CD4-positive, alpha-beta T cell treated with Interleukin-4 for 4 hours (primary cell): Measurements from ENCODE around the gene NOTCH1.
A peak's percentile ranks its signal among the peaks of the same experiment; 100 is the strongest.
"Not testable (repeated sequence)": the region's sequence is repeated elsewhere in the genome, so short reads cannot be mapped to it uniquely, and the experiment has no call there.

Experiments used
- DNase-seq: peaks from one replicate; pipeline ENCODE4 v3.0.0-alpha.2; 2020

NOTCH1 gene

DNA sequence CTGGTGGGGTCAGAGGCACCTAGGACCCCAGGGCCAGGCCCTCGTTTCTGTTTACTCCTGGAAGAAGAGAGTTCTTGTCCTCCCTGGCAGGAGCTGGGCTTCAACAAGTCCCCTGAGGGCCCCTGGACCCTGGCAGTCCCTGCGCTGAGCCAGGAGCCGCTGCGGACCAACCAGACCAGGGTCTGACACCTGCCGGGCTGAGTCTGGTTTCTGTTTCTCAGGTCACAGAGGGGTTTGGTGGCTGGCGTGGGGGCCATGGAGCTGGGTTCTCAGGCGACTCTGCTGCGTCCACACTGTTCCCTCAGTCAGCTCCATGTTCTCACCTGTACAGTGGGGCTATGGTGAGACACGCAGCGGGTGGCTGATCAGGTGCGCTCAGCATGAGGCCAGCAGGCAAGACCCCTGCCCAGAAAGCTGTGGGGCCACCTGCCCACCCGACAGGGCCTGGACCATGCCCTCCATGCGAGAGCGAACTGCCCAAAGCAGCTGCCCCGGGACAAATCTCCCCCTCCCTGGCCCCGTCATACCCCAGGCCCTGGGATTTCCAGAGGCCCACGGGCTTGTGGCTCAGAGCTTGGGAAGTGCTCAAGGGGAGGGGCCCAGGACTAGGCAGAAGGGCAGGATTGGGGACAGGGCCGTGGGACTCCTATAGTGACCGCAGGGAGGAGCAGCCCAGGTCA, 17.9 kb upstream of the NOTCH1 start:
- no peak for DNase-seq

DNA sequence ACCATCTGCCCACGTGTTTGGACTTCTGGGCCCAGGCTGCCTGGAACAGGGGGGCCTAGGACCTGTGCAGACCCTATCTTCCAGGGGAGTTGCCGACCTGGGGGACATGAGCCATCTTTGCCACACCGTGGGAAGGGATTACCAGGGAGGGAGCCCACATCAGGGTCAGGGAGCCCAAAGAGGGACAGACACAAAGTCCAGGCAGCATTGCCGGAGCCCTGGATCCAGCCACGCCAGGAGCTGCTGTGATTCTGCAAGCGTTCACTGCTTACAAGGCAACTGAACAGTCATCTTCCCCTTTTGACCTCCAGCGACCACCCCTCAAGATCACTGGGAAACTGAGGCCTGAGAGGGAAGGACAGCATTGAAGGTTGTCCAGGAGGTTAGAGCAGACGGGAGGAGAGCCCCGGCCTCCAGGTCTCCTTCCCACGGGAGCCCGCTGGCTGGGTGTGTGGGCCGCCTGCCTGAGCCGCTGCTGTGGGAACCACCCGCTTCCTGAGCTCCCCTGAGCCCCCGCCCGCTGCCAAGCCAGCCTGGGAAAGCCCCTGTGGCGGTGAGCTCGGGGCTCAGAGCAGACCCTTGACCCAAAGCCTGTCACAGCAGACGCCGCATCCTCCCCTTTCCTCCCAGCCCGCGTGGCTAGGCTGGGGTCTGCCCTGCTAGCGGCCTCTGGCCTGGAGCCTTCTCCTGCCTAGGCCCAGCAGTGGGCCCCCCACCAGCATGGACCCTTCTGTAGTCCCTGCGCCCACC, 17.1 kb upstream of the NOTCH1 start:
- no peak for DNase-seq

DNA sequence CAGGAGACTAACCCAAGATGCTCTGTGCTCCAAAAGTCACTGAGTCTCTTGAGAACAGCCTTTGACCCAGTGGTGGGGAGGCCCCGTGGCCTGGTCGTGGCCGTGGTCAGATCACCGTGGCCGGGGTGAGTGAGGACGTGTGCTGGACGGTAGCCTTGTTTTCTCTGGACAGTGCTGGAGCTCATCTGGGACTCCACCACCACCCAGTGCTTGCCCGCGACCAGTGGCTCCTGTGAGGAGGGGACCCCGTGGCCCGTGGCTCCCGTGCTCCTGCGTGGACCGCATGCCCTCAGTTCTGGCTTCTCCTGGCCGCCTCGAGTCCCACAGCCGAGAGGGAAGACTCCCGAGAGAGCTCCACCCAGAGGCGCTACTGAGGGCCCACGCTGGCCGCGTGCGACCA, 15.9 kb upstream of the NOTCH1 start:
- no peak for DNase-seq

DNA sequence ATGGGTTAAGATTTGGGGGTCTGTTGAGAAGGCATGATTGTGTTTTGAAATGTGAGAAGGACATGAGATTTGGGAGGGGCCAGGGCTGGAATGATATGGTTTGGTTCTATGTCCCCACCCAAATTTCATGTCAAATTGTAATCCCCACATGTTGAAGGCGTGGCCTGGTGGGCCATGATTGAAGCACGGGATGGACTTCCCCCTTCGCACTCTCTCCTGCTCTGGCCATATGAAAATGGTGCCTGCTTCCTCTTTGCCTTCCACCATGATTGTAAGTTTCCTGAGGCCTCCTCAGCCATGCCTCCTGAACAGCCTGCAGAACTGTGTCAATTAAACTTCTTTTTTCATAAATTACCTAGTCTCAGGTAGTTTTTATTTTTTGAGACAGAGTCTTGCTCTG, 14.7 kb upstream of the NOTCH1 start:
- DNase-seq: no peak

DNA sequence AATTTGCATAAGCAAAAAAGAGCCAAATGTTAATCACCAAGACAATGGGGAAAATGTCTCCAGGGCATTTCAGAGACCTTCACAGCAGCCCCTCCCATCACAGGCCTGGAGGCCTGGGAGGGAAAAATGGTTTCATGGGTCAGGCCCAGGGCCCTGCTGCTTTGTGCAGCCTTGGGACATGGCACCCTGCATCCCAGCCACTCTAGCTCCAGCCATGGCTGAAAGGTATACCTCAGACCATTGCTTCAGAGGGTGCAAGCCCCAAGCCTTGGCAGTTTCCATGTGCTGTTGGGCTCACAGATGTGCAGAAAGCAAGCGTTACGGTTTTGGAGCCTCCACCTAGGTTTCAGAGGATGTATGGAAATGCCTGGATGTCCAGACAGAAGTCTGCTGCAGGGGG, 13.5 kb upstream of the NOTCH1 start:
- not testable (repeated sequence) for DNase-seq

GRCh38 chr9:136558846-136559245, 13.0 kb upstream of the NOTCH1 start:
- DNase-seq: not testable (repeated sequence)

DNA sequence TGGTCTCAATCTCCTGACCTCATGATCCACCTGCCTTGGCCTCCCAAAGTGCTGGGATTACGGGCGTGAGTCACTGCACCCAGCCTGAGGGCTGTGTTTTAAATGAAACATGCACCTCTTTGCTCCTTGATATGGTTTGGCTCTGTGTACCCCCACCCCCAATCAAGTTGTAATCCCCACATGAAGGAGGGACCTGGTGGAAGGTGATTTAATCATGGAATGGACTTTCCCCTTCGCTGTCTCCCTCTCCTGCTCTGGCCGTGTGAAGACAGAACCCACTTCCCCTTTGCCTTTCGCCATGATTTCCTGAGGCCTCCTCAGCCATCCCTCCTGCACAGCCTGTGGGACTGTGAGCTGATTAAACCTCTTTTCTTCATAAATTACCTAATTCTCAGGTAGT, 12.5 kb upstream of the NOTCH1 start:
- no peak for DNase-seq

GRCh38 chr9:136557036-136557435, 11.2 kb upstream of the NOTCH1 start:
- DNase-seq: no peak

DNA sequence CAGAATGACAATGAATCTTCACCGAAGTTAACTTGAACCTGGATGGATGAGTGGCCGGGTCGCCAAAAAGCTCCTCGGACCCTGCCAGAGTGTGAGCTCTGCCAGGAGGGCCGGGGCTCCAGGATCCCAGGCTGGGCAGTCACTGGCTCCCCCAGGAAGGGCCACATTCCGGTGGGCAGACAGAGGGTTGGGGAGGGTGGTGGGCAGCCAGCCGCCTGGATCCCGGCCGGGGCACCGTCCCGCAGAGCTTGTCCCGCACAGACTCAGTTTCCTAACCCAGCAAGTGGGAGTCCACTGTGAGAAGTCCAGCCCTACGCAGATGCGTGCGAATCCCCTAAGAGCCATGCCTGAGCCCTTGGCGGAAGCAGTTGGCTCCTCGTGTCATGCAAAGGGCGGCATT, 10.3 kb upstream of the NOTCH1 start:
- DNase-seq: no peak

- DNase-seq: no peak
Observed at GRCh38 chr9:136554870-136555269, 9.0 kb upstream of the NOTCH1 start.

- DNase-seq: no peak
Observed at GRCh38 chr9:136553581-136553980, 7.7 kb upstream of the NOTCH1 start.

DNA sequence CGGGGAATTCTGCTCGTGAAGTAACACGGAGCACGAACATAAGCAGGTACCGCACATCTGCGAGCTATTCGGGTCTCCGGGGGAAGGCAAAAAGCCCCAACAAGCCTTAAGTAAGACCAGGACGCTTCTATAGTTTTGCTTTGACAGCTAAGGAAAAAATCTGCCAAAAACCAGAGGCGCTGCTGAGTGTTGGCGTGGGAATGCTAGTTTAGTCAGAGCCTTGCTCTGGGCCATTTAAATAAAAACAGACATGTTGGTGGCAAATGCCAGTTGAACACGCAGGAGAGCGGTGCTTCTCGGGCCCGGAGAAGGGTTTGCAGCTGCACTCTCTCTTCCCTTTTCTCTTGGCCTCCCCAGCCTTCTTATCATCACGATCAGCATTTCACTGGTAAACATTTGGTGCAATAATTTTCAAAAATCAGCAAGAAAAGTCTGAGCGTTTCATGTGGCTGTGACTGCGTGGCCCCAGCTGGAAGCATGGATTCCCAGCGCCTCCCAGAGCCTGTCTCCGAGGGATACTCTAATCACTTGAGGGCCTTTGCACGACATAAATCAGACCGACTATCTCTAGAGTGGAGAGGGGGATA, 6.4 kb upstream of the NOTCH1 start:
- no peak for DNase-seq

DNA sequence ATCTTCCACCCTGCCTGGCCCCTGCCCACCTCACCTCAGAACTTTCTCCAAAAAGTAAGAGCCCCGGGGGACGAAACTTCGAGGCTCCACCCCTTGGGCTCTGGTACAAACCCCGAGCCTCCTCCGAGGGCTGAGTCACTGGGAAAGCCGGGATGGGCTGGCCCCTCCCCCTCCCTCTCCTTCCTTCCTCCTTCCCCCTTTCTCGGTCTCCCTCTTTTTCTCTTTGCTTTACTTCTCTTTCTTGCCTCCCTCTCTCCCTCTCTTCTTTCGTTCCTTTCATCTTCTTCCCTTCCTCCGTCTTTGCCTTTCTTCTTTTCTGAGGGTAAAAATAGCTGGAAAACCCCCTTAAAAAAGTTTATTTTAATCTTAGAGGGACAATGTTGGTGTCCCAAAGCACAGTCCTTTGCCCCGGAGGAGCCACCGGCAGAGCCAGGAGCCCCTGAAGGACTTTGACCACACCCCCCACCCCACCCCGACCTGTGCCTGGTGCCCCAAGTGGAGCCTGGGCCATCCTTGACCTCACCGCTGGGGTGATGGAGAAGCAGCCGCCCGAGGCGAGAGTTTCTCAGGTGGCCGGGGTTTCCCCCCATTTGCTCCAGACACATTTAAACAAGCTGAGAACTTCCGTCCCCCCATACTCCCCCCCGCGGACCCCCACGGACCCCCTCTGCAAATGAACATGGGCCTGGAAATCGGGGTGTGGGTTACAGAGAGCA, 5.7 kb upstream of the NOTCH1 start:
- no peak for DNase-seq

DNA sequence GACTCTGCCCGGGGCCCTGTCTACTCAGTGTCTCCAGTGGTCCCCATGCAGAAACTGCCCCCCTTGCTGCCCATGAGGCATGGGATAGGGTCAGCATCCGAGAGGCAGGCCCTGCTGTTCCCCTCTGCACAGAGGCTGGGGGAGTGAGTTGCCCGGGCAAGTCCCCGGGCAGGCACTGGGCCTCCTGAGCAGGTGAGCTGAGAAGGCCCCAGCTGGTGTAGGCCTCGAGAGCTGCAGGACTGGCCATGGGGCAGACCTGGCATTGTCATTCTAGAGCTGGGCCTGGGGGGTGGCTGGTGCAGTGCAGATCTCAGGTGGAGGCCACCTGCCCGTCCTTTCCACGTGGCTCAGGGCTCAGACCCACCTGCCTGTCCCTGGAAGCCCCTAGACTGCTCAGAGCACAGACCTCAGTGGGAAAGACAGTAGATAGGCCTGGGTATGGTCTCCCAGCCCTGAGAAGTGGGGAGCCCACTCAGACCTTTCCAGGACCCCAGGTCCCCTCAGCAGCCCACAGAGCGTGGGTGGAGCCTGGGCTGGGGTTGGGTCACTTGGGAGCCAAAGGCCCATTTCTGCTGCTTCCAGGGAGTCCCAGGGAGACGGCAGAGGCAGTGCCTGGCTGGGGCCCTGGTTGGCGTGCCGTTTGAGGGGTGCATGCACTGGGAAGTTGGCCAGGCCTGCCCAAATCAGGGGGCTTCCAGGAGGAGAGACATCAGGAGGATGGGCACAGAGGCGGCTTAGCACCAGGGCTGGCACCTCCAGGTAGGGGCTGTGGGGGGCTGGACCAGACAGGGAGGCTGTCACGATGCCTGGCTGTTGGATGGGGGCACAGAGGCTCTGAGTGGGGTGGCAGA, 4.8 kb upstream of the NOTCH1 start:
- DNase-seq: no peak

DNA sequence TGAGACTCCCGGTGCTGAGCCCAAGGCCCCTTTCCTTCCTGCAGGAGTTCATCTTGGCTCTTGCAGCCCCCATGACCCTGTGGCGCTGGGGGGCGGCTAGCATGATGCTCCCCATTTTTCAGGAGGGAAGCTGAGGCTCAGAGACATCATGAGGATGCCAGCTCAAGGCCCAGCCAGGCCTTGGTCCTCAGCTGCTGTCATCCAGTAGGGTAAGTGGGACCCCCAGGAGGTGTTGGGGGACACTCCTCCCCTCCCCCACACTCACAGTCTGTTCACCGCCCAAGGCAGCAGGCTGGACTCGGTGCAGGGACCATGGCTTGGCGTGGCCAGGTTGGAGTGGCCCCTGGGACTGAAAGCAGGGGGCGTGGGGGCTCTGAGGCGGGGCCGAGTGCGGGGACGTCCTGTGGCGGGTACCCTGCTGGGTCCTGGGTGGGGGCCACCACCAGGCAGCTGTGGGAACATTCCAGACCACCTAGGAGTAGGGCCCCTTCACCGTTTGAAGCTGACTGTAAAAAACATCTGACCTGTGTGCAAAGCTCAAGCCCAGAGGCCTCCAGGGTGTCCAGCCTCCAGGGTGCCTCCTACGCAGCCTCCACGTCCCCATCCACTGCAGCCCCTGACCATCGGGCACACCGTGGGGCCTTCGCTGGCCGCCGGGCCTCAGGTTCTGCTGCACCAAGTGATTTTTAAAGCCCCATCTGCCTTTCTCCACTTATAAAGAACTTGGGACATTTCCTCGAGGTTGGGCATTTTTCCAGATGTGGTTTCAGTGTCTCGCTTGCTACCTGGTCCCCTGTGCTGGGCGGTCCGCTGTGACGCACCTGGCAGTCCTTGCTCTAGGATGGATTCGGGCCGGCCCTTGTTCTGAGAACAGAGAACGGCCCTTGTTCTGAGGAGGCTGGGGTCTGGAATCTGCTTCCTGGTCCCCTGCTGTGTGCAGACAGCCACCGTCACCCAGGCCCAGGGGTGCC, 3.4 kb upstream of the NOTCH1 start:
- no peak for DNase-seq

DNA sequence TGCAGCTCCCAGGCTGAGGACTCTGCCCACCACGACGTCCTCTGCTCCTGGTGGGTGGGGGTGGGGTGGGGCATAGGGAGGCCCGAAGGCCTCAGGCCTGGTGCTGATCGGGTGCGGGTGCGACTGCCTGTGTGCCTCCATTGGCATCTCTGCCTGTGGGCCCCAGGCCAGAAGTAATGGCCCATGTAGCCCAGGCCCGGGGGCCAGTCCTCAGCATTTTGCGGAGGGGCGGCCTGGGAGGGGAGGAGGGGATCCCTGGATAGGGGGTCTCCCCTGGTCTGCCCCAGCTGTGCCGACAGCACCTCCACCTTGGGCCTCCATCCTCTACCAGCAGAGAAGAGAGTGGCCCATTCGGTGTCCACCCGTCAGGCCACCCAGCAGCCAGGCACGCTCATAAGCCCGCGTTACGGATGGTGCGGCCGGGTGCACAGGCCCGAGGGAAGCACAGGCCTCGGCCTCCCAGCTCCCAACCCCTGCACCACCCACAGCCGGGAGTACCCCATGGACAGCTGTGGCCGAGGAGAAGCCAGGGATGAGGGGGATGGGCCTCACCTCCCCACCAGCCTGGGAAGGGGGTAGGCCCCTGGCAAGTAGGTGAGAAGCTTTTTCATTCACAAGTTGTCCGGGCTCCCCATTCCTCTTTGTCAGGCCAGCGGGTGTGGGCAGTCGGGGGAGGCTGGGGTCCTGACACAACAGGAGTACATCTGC, 1.8 kb upstream of the NOTCH1 start:
- no peak for DNase-seq

- DNase-seq: peak; percentile 41
Observed at GRCh38 chr9:136546697-136547501, 1.1 kb upstream of the NOTCH1 start.

GRCh38 chr9:136545692-136545964, 220 bp downstream of the NOTCH1 start:
- no peak for DNase-seq

DNA sequence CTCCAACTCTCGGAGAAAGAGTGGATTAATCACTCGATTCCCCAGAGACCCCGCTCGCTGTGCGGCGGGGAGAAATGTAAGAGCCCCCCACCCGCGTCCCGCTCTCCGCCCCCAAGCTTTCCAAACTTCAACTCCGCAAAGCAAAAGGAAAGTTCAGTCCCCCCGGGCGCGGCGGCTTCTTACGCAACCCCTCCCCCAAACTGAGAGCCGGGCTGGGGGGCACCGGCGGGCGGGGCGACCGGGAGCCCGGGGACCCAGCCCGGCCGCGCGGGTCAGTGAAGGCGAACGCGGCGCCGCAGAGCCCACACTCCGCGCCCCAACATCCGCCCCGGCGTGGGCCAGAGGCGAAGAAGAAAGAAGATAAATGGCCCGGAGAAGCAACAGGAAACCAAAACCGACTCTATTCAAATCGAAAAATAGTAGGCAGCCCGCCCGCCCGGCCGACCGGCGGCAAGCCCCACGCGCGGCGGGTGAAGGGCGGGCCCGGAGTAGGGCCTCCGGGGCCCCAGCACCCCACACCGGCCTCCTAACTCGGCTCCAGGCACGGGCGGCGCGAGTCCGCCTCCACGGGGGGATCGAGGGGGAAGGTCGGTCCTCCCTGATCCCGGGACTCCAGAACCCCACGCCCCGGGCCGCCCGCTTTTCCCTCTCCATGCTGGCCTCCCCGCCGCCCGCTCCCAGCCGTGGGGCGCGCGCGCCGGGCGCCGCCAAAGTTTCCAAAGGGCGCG, 720 bp downstream of the NOTCH1 start:
- DNase-seq: peak; percentile 46
